Sigmoid colon (tissue), 4 donors: ENCODE measurements around the gene CCDC74A.

ENCODE experiments used
- POLR2A ChIP-seq, 2 donors: fragments of 450-650 bp; IDR thresholded peaks; one replicate each; pipeline ENCODE4 v1.6.1; 2016; ENCODE audit warnings: antibody characterized with exemption in 2 of 2, mild to moderate bottlenecking in 2 of 2, moderate library complexity in 2 of 2
- POLR2AphosphoS5 ChIP-seq, 4 donors: sonication (generic); formaldehyde crosslinking; IDR thresholded peaks; one replicate each; pipeline ENCODE4 v1.6.1; 2017; ENCODE audit warnings: antibody characterized with exemption in 4 of 4
- TF ChIP-seq, protein P1 (sequence below), 4 experiments: fragments of 450-650 bp in 3 of 4; fragments of 200-600 bp in 1 of 4; IDR thresholded peaks; one replicate each; pipeline ENCODE4 v1.5.1; 2016 to 2019; ENCODE audit warnings: antibody characterized with exemption in 4 of 4, mild to moderate bottlenecking in 3 of 4, moderate library complexity in 2 of 4

DNA sequence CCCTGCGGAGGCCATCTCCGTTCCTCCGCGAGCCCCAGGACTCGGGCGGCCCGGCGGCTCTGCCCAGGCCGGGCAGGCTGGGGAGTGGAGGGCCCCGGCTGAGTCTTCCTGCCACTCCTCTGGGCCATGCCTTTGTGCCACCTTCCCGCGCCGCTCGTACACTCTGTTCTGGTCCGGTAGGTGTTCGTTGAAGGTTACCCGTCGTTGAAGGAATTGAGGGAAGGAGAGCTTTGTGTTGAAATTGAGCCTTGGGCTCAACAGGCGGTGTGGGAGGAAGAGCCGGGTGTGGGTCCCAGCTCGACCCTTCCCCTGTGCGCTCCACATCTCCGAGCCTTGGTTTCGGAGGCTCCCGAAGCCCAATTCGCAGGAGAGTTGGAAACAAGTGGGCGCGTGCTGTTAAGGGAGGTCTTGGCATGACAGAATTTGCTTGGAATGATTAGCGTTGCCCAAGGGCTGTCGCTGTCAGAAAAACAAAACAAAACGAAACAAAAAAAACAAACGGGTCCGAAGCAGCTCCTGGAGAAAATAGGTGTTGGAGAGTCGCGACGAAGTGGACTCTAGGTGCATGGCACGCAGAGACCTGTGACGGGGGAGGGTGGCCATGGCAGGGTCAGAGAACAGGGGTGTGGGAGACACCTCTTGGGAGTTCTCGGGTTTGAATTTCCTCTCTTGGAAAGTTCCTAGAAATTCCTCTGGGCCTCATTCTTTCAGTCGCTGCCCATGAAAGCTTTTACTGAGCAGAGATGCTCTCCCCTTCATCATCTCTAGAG, 34.3 kb upstream of the CCDC74A start:
- TF ChIP-seq, protein P1, sequence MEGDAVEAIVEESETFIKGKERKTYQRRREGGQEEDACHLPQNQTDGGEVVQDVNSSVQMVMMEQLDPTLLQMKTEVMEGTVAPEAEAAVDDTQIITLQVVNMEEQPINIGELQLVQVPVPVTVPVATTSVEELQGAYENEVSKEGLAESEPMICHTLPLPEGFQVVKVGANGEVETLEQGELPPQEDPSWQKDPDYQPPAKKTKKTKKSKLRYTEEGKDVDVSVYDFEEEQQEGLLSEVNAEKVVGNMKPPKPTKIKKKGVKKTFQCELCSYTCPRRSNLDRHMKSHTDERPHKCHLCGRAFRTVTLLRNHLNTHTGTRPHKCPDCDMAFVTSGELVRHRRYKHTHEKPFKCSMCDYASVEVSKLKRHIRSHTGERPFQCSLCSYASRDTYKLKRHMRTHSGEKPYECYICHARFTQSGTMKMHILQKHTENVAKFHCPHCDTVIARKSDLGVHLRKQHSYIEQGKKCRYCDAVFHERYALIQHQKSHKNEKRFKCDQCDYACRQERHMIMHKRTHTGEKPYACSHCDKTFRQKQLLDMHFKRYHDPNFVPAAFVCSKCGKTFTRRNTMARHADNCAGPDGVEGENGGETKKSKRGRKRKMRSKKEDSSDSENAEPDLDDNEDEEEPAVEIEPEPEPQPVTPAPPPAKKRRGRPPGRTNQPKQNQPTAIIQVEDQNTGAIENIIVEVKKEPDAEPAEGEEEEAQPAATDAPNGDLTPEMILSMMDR (IDR thresholded peaks at IDR 0.05) = no peak
- TF ChIP-seq POLR2AphosphoS5 (IDR thresholded peaks at IDR 0.05) (no peak), POLR2A (IDR thresholded peaks at IDR 0.05) (no peak)
